NCI-H2196 (cell line): ENCODE measurements around the gene RAB7A.

Experiments used
- DNase-seq: peaks from one replicate; lab custom pipeline; 2025; ENCODE audit not compliant: unreplicated experiment; lab: John Stamatoyannopoulos, UW

The RAB7A gene

DNA sequence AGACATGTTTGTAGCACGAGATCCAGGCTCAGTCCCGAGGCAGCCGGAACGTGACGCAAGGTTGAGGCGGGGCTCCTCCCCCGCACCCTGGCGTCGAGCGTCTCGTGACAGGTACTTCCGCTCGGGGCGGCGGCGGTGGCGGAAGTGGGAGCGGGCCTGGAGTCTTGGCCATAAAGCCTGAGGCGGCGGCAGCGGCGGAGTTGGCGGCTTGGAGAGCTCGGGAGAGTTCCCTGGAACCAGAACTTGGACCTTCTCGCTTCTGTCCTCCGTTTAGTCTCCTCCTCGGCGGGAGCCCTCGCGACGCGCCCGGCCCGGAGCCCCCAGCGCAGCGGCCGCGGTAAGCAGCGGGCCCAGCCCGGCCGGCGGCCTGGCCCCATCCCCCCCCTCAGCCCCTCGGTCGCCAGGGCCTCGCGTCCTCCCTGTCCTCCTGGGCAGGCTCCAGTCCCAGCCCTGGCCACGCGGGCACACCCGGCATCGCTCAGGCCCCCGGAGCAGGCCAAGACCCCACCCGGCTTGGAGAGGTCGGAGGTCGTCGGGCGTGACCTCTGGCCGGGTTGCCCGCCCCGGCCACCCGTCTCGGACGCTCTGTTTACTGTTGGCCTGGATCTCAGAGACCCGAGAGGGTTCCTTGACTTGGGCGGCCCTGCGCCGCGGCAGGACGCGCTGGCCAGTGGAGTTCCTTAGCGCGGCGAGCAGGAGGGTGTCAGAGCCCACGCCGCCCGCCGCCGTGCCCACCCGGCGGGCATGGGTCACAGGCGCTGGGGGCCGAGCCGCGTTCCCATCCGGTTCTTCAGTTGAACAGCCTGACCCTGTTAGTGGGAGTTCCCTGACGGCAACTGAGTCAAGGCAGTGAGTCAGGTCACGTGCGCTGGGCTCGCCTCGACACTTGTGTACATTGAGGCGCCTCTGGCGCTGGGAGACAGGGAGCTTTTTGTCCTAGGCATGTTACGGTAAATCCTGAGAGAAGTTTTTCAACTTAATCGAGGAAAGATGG, at the start of gene RAB7A:
RAB7A (plus strand) TSS at position 161 of the 994 bp plus-strand sequence. CDS start 69,185 bp downstream, outside the sequence.
- DNase-seq = peak; percentile 99

DNA sequence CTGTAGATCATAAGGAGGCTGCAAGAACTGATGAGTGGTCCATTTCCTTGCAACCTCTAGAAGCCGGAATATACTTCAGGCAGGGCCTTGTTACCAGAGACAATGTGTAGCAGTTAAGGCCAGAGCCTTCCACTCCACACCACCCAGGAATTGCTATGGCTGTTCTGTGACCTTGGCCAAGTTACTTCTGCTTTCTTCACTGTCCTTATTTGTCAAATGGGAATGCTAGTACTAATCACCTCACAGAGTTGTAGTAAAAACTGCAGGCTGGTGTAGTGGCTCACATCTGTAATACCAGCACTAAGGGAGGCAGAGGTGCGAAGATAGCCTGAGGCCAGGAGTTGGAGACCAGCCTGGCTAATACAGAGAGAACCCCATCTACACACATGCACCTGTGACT, 46.6 kb upstream of the RAB7A start:
- DNase-seq = no peak

DNA sequence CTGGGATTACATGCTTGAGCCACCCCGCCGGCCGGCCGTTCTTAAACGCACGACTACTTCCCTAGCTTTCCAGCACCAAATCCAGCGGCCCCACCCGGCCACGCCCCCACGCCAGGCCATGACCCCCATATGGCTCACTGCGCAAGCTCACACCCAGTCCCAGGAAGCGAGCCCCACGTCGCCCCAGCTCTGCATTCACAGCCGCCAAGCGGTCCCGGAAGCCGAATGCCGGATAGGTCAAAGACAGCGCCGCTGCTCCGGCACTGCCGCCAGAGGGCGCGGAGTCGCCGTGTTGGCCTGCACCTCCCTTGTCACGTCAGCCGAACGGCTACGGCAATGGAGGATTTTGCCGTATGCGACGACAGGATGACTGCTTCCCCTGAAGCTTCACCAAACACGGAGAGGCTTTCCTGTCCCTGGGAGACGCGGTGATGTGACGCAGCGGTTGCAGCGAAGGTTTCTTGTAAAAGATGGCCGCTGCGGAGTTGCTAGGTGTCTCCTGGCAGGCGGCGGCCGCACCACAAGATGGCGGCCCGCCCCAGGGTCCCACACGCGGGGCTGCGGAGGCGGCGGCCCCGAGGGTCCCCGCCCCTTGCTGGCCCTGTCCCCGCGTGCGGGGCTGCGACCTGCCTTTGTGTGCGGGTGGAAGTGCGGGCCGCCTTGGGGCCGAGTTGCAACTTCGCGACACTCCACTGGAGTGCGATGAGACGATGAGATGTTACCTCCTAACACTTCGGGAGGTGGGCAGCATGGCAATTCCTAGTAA, 45.2 kb upstream of the RAB7A start:
- DNase-seq = peak; percentile 99

DNA sequence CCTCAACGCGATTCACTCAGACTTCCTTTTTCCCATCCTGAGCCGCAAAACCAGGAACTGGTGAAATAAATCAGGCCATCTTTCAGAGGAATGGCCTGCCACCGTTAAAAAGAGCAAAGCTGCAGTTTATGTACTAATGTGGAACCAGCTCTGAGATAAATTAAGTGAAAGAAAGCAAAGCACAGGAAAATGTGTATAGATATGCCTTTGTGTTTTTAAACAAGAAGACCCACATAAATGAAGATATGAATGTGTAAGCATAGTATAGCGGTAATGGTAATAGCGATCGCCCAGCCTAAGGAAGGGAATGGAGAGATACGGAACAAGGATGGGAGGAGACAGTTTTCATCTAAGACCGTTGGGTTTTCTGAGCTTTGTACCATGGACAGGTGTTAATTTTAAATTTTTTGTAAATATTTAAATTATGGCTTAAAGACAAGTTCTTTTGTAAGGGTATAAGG, 44.6 kb upstream of the RAB7A start:
- no peak for DNase-seq

DNA sequence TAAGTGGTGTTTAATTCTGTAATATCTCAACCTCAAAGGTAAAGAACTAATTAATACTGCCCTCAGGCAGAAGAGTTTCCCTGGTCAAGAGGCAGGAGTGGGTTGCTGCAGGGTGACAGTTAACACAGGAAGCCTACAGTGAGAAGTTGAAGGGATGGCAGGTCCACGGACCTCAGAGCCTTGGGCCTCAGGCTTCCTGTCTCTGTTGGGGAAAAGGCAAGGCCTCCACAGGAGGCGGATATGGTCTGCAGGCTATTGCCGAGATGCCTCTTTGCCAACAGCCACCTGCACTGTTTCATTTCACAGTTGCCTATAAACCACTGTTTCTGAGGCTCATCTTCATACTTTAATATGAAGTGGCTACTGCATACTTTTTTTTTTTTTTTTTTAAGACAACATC, 42.0 kb upstream of the RAB7A start:
- DNase-seq = no peak

DNA sequence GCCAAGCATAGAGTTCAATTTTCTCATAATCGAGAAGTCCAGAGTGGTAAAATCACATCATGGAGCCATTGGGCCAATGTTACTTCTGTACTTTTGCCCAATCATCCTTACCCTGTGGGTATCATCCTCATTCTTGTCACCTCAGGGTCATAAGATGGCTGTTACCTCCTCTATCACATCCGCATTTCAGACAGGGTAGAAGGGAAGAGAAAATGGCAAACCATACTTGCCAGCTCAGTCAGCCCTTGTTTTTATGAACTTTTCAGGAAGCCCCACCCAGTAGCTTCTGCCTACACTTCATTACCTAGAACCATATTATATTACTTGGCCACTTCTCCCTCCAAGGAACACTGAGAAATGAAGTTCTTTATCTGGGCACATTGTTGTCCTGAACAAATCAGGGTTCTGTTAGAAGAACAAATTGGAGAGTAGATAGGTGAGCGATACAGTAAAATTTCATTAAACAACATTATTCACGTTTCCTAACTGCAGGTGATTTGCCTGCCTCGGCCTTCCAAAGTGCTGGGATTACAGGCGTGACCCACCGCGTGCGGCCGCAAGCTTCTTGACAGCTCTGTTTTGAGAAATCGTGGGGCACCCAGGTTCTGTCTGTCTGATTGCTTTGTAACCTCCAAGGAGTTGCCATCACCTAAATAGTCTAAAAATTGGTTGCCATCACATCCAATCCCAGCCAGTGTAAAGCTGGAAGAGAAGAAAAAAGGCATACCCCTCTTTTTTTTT, 40.8 kb upstream of the RAB7A start:
- no peak for DNase-seq

DNA sequence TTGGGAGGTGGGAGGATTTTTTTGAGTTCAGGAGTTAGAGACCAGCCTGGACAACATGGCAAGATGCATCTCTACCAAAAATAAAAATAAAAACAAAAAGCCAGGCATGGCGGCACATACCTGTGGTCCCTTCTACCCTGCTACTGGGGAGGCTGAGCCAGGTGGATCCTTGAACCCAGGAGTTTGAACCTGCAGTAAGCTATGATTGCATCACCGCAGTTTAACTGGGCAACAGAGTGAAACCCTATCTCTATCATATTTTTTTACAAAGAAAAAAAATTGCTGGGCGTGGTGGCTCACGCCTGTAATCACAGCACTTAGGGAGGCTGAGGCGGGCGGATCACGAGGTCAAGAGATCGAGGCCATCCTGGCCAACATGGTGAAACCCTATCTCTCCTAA, 39.5 kb upstream of the RAB7A start:
- no peak for DNase-seq

DNA sequence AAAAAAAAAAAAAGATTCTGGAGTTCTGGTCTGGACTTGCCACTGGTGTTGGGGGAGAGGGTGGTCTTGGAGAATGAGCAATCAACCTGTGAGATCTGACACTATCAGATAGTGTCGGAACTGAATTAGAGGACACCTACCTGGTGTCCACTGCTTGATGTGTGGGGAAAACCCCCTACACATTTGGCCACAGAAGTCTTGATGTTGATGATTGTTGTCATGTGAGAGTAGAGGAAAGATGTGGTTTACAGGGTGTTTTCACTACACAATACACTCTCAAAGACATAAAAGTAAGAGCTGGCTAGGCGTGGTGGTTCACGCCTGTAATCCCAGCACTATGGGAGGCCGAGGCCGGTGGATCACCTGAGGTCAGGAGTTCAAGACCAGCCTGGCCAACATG, 36.9 kb upstream of the RAB7A start:
- no peak for DNase-seq

DNA sequence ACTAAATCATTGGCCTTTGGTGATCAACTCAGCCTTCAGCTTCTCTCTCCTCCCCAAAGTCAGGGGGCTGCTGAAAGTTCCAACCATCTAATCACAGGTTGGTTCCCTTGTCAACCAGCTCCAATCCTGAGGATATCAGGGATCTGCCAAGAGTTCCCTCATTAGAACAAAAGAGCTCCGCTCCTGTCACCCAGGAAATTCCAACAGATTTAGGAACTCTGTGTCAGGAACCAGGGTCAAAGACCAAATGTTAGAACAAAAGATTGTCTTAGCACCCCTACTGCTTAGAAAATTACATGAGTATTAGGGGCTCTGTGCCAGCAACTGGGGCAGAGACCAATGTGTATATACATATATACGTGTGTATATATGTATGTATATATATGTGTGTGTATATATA, 32.3 kb upstream of the RAB7A start:
- DNase-seq = no peak

DNA sequence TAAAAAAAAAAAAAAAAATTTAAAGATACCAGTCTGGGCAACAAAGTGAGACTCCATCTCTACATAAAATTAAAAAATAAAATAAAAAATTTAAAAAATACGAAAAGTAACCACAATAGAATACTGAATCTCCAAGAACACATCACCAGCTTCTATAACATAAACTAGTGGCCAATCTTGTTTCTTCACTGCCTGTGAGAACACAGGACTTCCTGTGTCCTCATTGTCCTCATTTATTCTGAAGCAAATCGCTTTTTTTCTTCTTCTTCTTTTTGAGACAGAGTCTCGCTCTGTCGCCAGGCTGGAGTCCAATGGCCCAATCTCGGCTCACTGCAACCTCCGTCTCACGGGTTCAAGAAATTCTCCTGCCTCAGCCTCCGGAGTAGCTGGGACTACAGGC, 28.6 kb upstream of the RAB7A start:
- DNase-seq = no peak

DNA sequence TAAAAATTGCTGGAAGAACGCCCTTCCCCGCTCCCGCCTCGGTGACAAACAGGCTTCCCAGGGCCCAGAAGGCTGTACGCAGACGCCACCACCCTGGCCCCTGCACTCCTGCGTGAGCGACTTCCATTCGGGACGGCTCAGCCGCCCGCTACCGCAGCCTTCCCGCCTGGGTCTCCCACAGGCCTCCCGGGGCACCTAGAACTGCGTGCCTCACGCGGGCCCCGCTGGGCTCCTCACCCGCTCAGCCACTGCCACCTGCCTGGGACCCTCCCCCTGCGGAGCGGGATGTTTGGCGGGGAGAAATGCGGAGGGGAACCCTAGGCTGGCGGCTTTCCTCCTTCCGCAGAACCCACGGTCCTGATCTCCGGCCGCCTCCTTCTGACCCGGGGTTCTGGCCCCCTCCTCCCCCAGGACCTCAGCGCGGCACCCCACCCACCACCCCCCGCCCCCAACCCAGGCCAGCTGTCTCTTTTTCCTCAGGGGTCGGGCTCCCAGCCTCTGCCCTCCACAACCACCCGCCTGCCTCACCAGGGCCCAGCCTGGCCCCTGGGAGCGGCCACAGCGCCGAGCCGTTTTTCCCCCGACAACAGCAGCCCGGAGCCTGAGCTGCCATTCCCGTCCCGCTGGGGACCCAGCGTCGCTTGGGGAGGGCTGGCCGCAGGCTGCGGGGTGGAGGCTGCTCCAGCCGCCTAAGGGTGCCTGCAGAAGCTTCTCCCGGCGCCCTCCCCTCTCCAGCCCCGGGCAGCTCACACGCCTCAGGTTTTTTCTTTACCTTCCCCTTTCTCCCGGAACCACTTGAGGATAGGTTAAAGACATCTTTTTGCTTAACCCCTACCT, 27.6 kb upstream of the RAB7A start:
- DNase-seq = no peak

DNA sequence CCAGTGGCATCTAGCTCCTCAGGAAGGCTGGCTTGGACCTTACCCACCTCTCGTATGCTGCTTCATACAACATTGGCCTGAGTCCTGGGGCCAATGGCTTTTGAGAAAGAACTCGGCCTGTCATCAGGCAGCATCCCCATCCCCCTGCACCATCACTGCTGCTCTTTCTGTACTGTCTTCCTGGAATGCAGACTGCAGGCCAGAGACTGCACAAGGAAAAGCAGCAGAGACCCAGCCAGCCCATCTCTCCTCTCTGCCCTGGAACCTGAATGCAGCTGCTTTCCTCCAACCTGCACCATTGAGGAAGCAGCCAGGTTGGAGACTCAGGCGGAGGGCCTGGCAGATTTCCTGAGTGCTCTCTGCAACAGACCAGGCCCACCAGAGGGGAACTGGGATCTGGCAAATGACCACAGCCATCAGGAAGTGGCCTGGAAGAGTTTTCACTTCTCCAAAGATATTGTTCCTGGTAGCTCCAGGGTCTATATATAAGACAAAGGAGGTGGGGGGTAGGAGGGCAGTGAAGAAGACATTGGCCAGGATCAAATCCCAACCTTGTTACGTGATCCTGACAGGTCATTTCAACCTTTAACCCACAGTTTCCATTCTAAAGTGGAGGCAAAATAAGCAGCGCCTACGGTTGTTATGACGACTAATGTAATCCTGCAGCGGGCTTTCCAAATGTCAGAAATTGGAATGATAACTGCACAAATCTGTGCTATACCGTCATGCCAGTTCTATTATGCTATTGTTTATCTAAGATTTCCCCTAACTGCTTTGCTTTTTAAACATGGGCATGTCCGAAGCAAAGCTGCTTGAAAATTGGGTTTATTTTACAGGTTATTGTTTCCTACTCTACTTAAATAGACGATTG, 24.4 kb upstream of the RAB7A start:
- DNase-seq = no peak

DNA sequence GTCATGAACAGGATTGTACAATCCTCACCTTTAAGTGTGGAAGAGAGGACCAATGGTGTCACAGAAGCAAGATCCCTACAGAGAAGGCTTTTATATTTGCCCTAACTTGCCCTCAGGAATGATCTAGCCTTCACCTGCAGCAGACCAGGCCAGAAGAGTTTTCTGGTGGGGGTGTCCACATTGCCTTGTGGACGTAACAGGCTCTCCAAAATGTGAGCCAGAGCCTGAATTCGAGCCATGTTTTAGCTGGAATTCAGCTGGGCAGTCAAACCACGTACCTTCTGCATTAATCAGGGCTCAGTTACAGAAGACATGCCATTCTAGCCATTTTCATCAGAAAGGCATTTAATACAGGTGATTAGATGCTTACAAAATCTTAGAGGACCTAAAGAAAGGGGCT, 23.6 kb upstream of the RAB7A start:
- peak; percentile 23 for DNase-seq

DNA sequence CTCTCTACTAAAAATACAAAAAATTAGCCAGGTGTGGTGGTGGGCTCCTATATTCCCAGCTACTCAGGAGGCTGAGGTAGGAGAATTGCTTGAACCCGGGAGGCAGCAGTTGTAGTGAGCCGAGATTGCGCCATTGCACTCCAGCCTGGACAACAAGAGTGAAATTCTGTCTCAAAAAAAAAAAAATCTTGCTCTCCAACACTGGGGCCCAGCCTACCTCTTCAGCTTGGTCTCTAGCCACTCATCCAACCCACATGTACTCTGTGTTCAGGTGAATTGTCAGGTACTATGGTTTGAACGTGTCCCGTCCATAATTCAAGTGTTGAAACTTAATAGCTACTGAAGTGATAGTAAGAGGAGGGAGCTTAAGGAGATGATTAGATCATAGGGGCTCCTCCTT, 22.4 kb upstream of the RAB7A start:
- no peak for DNase-seq

DNA sequence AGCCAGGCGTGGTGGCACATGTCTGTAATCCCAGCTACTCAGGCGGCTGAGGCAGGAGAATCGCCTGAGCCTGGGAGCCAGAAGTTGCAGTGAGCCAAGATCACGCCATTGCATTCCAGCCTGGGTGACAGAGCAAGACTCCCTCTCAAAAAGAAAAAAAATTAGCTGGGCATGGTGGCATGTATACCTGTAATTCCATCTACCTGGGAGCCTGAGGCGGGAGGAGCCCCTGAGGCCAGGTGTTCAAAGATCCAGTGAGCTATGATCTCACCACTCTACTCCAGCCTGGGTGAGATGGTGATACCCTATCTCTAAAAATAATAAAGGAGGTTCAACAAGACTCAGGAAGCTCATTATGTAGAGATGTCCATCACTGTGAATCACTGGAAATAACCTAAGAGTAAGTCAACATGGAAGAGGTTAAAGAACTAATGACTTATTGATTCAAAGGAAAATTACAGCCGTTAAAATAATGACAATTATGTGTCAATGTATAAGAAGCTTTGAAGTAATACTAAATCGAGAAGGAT, 19.8 kb upstream of the RAB7A start:
- DNase-seq = no peak

DNA sequence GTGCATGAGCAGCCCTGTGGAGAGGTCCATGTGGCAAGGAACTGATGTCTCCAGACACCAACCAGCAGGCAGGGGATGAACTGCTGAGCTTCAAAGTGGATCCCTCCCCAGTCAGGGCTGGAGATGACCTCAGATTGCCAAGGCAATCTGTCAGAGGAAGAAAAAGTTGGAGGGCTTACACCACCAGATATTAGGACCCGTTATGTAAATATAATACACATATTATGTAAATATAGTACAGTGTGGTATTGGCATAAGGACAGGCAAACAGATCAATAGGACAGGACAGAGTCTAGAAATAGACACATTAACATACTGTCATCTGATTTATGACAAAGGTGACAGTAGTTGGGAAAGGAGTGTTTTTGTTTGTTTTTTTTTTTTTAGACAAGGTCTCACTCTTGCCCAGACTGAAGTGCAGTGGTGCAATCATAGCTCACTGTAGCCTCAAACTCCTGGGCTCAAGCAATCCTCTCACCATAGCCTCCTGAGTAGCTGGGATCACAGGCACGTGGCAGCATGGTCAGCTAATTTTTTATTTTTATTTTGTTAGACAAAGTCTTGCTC, 18.0 kb upstream of the RAB7A start:
- no peak for DNase-seq

DNA sequence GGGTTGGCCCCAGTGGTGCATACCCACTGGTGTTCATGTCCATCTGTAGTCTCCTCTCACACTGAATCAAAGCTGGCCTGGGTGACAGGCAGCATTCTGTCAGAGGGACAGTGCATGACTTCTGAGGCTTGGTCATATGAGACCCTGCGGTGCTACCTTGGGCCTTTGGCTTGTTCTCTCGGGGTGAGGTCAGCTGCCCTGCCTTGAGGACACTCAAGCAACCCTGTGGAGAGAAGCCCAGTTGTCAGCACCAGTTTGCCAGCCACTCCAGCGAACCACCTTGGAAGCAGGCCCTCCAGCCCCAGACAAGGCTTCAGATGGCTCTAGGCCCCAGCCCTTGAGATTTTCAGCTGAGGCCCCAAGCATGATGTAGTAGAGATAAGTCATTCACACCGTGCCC, 16.9 kb upstream of the RAB7A start:
- no peak for DNase-seq

DNA sequence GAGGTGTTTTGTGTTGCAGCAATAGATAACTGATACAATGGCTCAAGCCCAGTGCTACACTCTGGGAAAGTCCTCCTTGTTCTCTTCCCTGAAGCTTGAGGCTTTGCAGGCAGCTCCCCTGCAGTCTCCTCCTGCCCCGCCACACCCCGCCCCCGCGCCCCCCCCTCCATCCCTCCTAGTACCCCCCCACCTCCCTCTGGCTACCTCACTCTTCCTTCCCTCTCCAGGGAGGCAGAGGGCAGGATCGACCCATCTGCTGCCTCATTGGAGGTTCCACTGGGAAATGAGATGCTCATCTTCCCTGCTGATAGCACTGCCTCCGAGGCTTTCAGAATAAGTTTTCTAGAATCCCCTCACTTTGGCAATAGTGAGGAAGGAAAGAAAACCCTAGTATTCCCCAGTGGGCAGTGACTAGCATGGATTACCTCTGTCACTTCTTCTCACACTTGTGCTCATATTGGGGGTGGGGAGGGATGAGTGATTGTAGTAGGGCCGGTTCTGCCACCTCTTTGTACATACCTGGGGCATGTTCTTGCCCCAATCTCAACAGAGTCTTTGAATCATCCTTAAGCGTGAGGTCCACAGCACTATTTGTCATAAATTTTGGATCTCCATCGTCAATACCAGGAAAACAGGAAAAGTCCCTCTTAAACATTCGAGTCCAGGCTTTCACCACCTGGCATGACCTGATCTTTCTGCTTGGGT, 16.3 kb upstream of the RAB7A start:
- DNase-seq = no peak
